HepG2 (cell line): ENCODE data around the gene CNOT1. TPM values are rescaled to one million over a fixed set of nuclear protein-coding genes. Genes with fewer than 3 reads are reported as not detected.
"Not testable (repeated sequence)": the region's sequence is repeated elsewhere in the genome, so short reads cannot be mapped to it uniquely, and the experiment has no call there.

Experiments used
- ATAC-seq: fragments of 200-7000 bp; cut with Tn5 transposase; 3 replicates; pipeline ENCODE4 v1.9.1; 2020; ENCODE audit warnings: mild to moderate bottlenecking, moderate library complexity
- BruUV-seq: library from RNA; stranded (reverse); fragments of 400-500 nt; replicated peaks from 2 replicates; lab custom pipeline; 2021; lab: Mats Ljungman, UMichigan
- CTCF ChIA-PET: fragments of 300-600 bp; formaldehyde crosslinking; extraction: SDS; loops from one replicate; lab custom pipeline; 2021; ENCODE audit warnings: low total read pairs, inconsistent platforms, low intra/inter-chr PET ratio; lab: Yijun Ruan, JAX
- POLR2A ChIA-PET: fragments of 350-600 bp; sonication (Branson Sonifier 250); formaldehyde crosslinking; loops from one replicate; lab custom pipeline; 2020; ENCODE audit warnings: antibody characterized with exemption, inconsistent platforms; lab: Yijun Ruan, JAX
- DNase-seq: peaks from one replicate; pipeline ENCODE4 v3.0.0-alpha.2; 2015; ENCODE audit warnings: low spot score
- FAIRE-seq: peaks from 3 replicates; lab custom pipeline; 2011; peaks lifted over from hg19 to GRCh38; lab: Jason Lieb, UNC
- H2AFZ ChIP-seq: one replicate; pipeline ENCODE4 v1.6.1; 2011; ENCODE audit warnings: low read length, inconsistent platforms
- H3K27ac ChIP-seq: fragments of 300-600 bp; 3 replicates; pipeline ENCODE4 v1.8.0; 2011; ENCODE audit warnings: mixed run types, mild to moderate bottlenecking, mixed read lengths, low read length, inconsistent platforms; ENCODE audit not compliant: insufficient read depth; ENCODE audit errors: extremely low read length
- H3K27me3 ChIP-seq, 2 experiments: fragments of 200-600 bp in 1 of 2; 2 replicates in 1 of 2; 3 replicates in 1 of 2; pipeline versions ENCODE4 v1.6.0 to v1.8.0; 2011; ENCODE audit warnings: low read length in 2 of 2, mild to moderate bottlenecking in 2 of 2, moderate library complexity in 2 of 2, inconsistent platforms in 1 of 2; ENCODE audit not compliant: insufficient read depth in 2 of 2, control insufficient read depth in 1 of 2
- H3K36me3 ChIP-seq, 2 experiments: fragments of 200-600 bp in 1 of 2; replicated peaks in 1 of 2; 2 replicates in 1 of 2; 3 replicates in 1 of 2; pipeline versions ENCODE4 v1.5.1 to v1.8.0; 2011; ENCODE audit warnings: low read length in 2 of 2, inconsistent platforms in 1 of 2; ENCODE audit not compliant: insufficient read depth in 2 of 2, control insufficient read depth in 1 of 2
- H3K4me1 ChIP-seq: 2 replicates; pipeline ENCODE4 v1.5.1; 2012; ENCODE audit warnings: low read length, inconsistent platforms; ENCODE audit not compliant: insufficient read depth
- H3K4me2 ChIP-seq: 2 replicates; pipeline ENCODE4 v1.6.0; 2011; ENCODE audit warnings: low read depth, low read length, inconsistent platforms
- H3K4me3 ChIP-seq, 3 experiments: fragments of 200-600 bp in 1 of 3; sonication (generic), shearing (Covaris generic) in 1 of 3; replicated peaks in 1 of 3; 2 replicates each; pipeline ENCODE4 v1.5.1; 2011 to 2016; ENCODE audit warnings: low read length in 3 of 3, inconsistent platforms in 2 of 3, low read depth in 2 of 3, mild to moderate bottlenecking in 2 of 3, control low read depth in 1 of 3, mixed read lengths in 1 of 3; ENCODE audit not compliant: insufficient read depth in 1 of 3
- H3K79me2 ChIP-seq: one replicate; pipeline ENCODE4 v1.6.1; 2011; ENCODE audit warnings: low read length, inconsistent platforms; ENCODE audit not compliant: insufficient read depth
- H3K9ac ChIP-seq: 2 replicates; pipeline ENCODE4 v1.6.0; 2011; ENCODE audit warnings: mild to moderate bottlenecking, low read depth, low read length, inconsistent platforms; ENCODE audit not compliant: insufficient read depth
- H3K9me3 ChIP-seq: 2 replicates; pipeline ENCODE4 v1.5.1; 2012; ENCODE audit warnings: mild to moderate bottlenecking, low read length
- H4K20me1 ChIP-seq: 2 replicates; pipeline ENCODE4 v1.6.0; 2011; ENCODE audit warnings: inconsistent platforms, mild to moderate bottlenecking, low read length, moderate library complexity; ENCODE audit not compliant: insufficient read depth
- CEBPB ChIP-seq: IDR thresholded peaks from 2 replicates; pipeline ENCODE4 v1.6.1; 2011; ENCODE audit warnings: low read depth, low read length, improper control_type of control experiment, borderline replicate concordance
- GATAD2A ChIP-seq: IDR thresholded peaks from 2 replicates; pipeline ENCODE4 v1.6.1; 2016
- GRHL1 ChIP-seq: sonication (generic); formaldehyde crosslinking; conservative IDR thresholded peaks from 2 replicates; pipeline ENCODE4 v1.8.0; 2022; ENCODE audit warnings: missing genetic modification reagents
- GTF3A ChIP-seq: sonication (generic); formaldehyde crosslinking; conservative IDR thresholded peaks from 2 replicates; pipeline ENCODE4 v1.4.0; 2020; ENCODE audit warnings: mild to moderate bottlenecking, missing genetic modification reagents
- POLR2AphosphoS5 ChIP-seq: IDR thresholded peaks from 2 replicates; pipeline ENCODE4 v1.6.1; 2012; ENCODE audit warnings: low read depth, low read length
- POLR2G ChIP-seq: fragments of 200-400 bp; formaldehyde crosslinking; IDR thresholded peaks from 2 replicates; pipeline ENCODE4 v1.6.1; 2018; ENCODE audit warnings: mild to moderate bottlenecking, low read depth, low read length, moderate library complexity
- TP53 ChIP-seq: sonication (generic); formaldehyde crosslinking; conservative IDR thresholded peaks from 2 replicates; pipeline ENCODE4 v1.4.0; 2020; ENCODE audit warnings: missing genetic modification reagents
- ZBTB38 ChIP-seq: sonication (generic); formaldehyde crosslinking; IDR thresholded peaks from 2 replicates; pipeline ENCODE4 v1.5.1; 2020; ENCODE audit warnings: mild to moderate bottlenecking, missing genetic modification reagents
- ZBTB4 ChIP-seq: sonication (generic); formaldehyde crosslinking; IDR thresholded peaks from 2 replicates; pipeline ENCODE4 v1.4.0; 2020; ENCODE audit warnings: missing genetic modification reagents, mild to moderate bottlenecking, borderline replicate concordance
- ZMYM4 ChIP-seq: sonication (generic); formaldehyde crosslinking; IDR thresholded peaks from 2 replicates; pipeline ENCODE4 v1.8.1; 2023; ENCODE audit warnings: mild to moderate bottlenecking, missing genetic modification reagents
- ZNF362 ChIP-seq: sonication (generic); formaldehyde crosslinking; IDR thresholded peaks from 2 replicates; pipeline ENCODE4 v1.4.0; 2020; ENCODE audit warnings: missing genetic modification reagents, mild to moderate bottlenecking, borderline replicate concordance
- ZNF629 ChIP-seq: sonication (generic); formaldehyde crosslinking; conservative IDR thresholded peaks from 2 replicates; pipeline ENCODE4 v1.5.0; 2020; ENCODE audit warnings: missing genetic modification reagents
- WGBS: methylation state at CpG from one replicate; pipeline ENCODE4 v1.1.6; 2017; ENCODE audit warnings: low lambda C conversion rate; 5-methylcytosine and 5-hydroxymethylcytosine counted together
- in situ Hi-C: cut with HindIII; loops from 2 replicates; pipeline ENCODE4 v1.10.0; 2017; ENCODE audit warnings: low pct_unique_long_range_greater_than_20kb; ENCODE audit not compliant: extremely low pct_ligation_motif_present
- intact Hi-C: fragments of 100-400 bp; cut with micrococcal nuclease; formaldehyde crosslinking; loops from one replicate; pipeline ENCODE4 v1.10.0; 2022; ENCODE audit not compliant: unreplicated experiment
- polyA plus RNA-seq, 8 experiments: library from polyadenylated mRNA; depleted of rRNA in 3 of 8; stranded (reverse) in 7 of 8; unstranded in 1 of 8; fragments of >200 nt; fragmentation: Illumina TruSeq in 4 of 8; extraction: Trizol in 4 of 8; gene quantifications; 2 replicates each; pipeline versions ENCODE4 v1.2.1 to v1.2.3, GENCODE V29; 2011 to 2016; ENCODE audit warnings: low read depth in 4 of 8, missing spikeins in 1 of 8, mixed read lengths in 1 of 8; ENCODE audit not compliant: insufficient read depth in 1 of 8
- total RNA-seq, 5 experiments: library from RNA; depleted of rRNA; stranded (reverse); fragments of >200 nt; fragmentation: Illumina TruSeq; extraction: Trizol; gene quantifications; 2 replicates each; pipeline ENCODE4 v1.2.3, GENCODE V29; 2016; ENCODE audit warnings: low read depth in 1 of 5

Gene CNOT1
- total and polyA plus RNA-seq, 2 of the 13 experiments (the other 11 are each of a cell fraction or from before 2014, with no cell fraction given): 188 to 232 TPM

GRCh38 chr16:58614212-58614611, 15.4 kb downstream of the CNOT1 start:
- H4K20me1 ChIP-seq: peaks cover 76% of the 10 kb centered on the region
- H3K9me3 ChIP-seq: no peaks in the 10 kb centered on the region
- no peak overlapping the region for H3K27ac ChIP-seq
- no peak for FAIRE-seq
- no peak overlapping the region for H2AFZ ChIP-seq
- H3K9ac ChIP-seq: no peak overlapping the region
- TF ChIP-seq ZNF629 (CRISPR knock-in tag): no peak
- TF ChIP-seq POLR2G: peak; percentile 32
- TF ChIP-seq GTF3A (CRISPR knock-in tag): no peak
- TF ChIP-seq CEBPB: peak; percentile 41; the same call in 1 of the 2 replicates
- no peak for TF ChIP-seq POLR2AphosphoS5
- TF ChIP-seq GRHL1 (CRISPR knock-in tag): no peak
- TF ChIP-seq, all 625 proteins: peak for 2
- Histone ChIP-seq H3K79me2 (peaks cover 94% of the 10 kb centered on the region), H3K36me3 (peaks cover 18 to 42% of the 10 kb centered on the region in 2 experiments; a peak in 4 of 5 replicates), H3K27me3 (no peaks in the 10 kb centered on the region), H3K4me1 (peaks cover 32% of the 10 kb centered on the region), H3K4me2 (no peak overlapping the region), H3K4me3 (no peak overlapping the region)
- DNase-seq (no peak), ATAC-seq (peak; percentile 10)
- intact Hi-C loops: no loop called here
- CTCF ChIA-PET: no interaction called here
- POLR2A ChIA-PET: no interaction called here
- in situ Hi-C loops: no loop called here
- 83% methylated on average over 6 of the region's 6 CpGs for WGBS
- BruUV-seq: no TSS peak

GRCh38 chr16:58612965-58613364, 16.7 kb downstream of the CNOT1 start:
- H3K4me2 ChIP-seq, POLR2A ChIA-PET, DNase-seq, H3K4me3 ChIP-seq, H3K9ac ChIP-seq, H3K9me3 ChIP-seq, in situ Hi-C loops, intact Hi-C loops, H3K27me3 ChIP-seq, CTCF ChIA-PET, BruUV-seq, H2AFZ ChIP-seq: not testable (repeated sequence)
- Histone ChIP-seq H4K20me1 (peaks cover 75% of the 10 kb centered on the region), H3K27ac (peak overlapping the region; percentile 32), H3K79me2 (peaks cover 94% of the 10 kb centered on the region), H3K4me1 (peaks cover 32% of the 10 kb centered on the region), H3K36me3 (peaks cover 17 to 33% of the 10 kb centered on the region in 2 experiments; a peak in 4 of 5 replicates)
- ATAC-seq (peak; percentile 15; the same call in 2 of the 3 replicates), FAIRE-seq (peak; percentile 64)
- 69% methylated on average over 7 of the region's 7 CpGs for WGBS
- TF ChIP-seq TP53 (peak; percentile 83; the same call in 1 of the 2 replicates), ZNF362 (CRISPR knock-in tag) (peak; percentile 40; the same call in 1 of the 2 replicates), ZBTB4 (CRISPR knock-in tag) (peak; percentile 80; the same call in 1 of the 2 replicates), GATAD2A (CRISPR knock-in tag) (peak; percentile 39; the same call in 1 of the 2 replicates), ZBTB38 (0 out of 2 replicates have a peak, but pooled peaks have one; percentile 49), ZMYM4 (CRISPR knock-in tag) (peak; percentile 36; the same call in 1 of the 2 replicates)
